Measurements from ENCODE around the gene LYG1.

Gene LYG1

GRCh38 chr2:99261242-99261641, 39.8 kb downstream of the LYG1 start:
- DNase-seq, result no peak

GRCh38 chr2:99260184-99260583, 40.8 kb downstream of the LYG1 start:
- DNase-seq, result no peak

- DNase-seq, result no peak
Measured at GRCh38 chr2:99259465-99259864, 41.5 kb downstream of the LYG1 start.

- no peak for DNase-seq
Measured at GRCh38 chr2:99256677-99257076, 44.3 kb downstream of the LYG1 start.

- DNase-seq, result no peak
Measured at GRCh38 chr2:99255491-99256318, 45.3 kb downstream of the LYG1 start, which contains the start of gene LYG2. Gene LYG2, minus strand, starts transcription at chr2:99255666. Its CDS starts 1,406 bp downstream, at chr2:99254260.

GRCh38 chr2:99249951-99250350, 51.0 kb downstream of the LYG1 start:
- no peak for DNase-seq

- DNase-seq, result no peak
Measured at GRCh38 chr2:99242151-99242550, 58.8 kb downstream of the LYG1 start.

- DNase-seq, result no peak
Measured at GRCh38 chr2:99240431-99240830, 60.6 kb downstream of the LYG1 start.

GRCh38 chr2:99238599-99238998, 62.4 kb downstream of the LYG1 start:
- DNase-seq, result no peak
